ENCODE results near the gene TBC1D5.

- TF ChIP-seq CTCF (conservative IDR thresholded peaks at IDR 0.05 in 1 of 2, IDR thresholded peaks at IDR 0.05 in 1 of 2; ENCODE audit: extremely low read depth in 1 of 2, insufficient read depth in 1 of 2, low read depth in 1 of 2, low read length in 2 of 2) (no peak), EZH2 (IDR thresholded peaks at IDR 0.05; ENCODE audit: borderline replicate concordance, low read length) (no peak)
Measured at GRCh38 chr3:17402442-17402841, 340.0 kb downstream of the TBC1D5 start.

Measured in mammary epithelial cell (primary cell).